Tibial nerve (tissue), 4 donors: ENCODE measurements around the gene ARID1B. TPM values are rescaled to one million over a fixed set of nuclear protein-coding genes. Genes with fewer than 3 reads are reported as not detected.

Experiments
- DNase-seq, 2 donors: peaks; one replicate each; pipeline ENCODE4 v3.0.0-alpha.2; 2019; ENCODE audit warnings: low spot score in 2 of 2
- H3K27ac ChIP-seq, 4 donors: fragments of 200-600 bp; sonication (generic) in 3 of 4; one replicate each; pipeline ENCODE4 v1.5.1; 2017 to 2019; ENCODE audit warnings: mild to moderate bottlenecking in 1 of 4
- H3K27me3 ChIP-seq, 2 donors: fragments of 200-600 bp; sonication (generic) in 1 of 2; one replicate each; pipeline versions ENCODE4 v1.5.1 to v1.6.0; 2017 to 2019
- H3K36me3 ChIP-seq, 3 donors: fragments of 200-600 bp; sonication (generic); one replicate each; pipeline ENCODE4 v1.5.1; 2018 to 2019
- H3K4me1 ChIP-seq, 4 donors: fragments of 200-600 bp; sonication (generic) in 3 of 4; one replicate each; pipeline ENCODE4 v1.5.1; 2017 to 2019
- H3K4me3 ChIP-seq, 4 donors: fragments of 200-600 bp; sonication (generic) in 3 of 4; one replicate each; pipeline ENCODE4 v1.5.1; 2017 to 2019; ENCODE audit warnings: mild to moderate bottlenecking in 1 of 4, moderate library complexity in 1 of 4
- H3K9me3 ChIP-seq, 4 donors: fragments of 200-600 bp; sonication (generic) in 3 of 4; one replicate each; pipeline ENCODE4 v1.5.1; 2017 to 2019
- EP300 ChIP-seq, 2 donors: sonication (generic); formaldehyde crosslinking; IDR thresholded peaks; one replicate each; pipeline ENCODE4 v1.6.1; 2017; ENCODE audit warnings: antibody characterized with exemption in 2 of 2, mild to moderate bottlenecking in 1 of 2
- POLR2A ChIP-seq, 2 donors: fragments of 450-650 bp; IDR thresholded peaks; one replicate each; pipeline ENCODE4 v1.6.1; 2017; ENCODE audit warnings: antibody characterized with exemption in 2 of 2, mild to moderate bottlenecking in 2 of 2, moderate library complexity in 2 of 2
- WGBS, 2 donors: methylation state at CpG; one replicate each; pipeline ENCODE4 v1.1.5; 2018; 5-methylcytosine and 5-hydroxymethylcytosine counted together
- total RNA-seq, 4 donors: library from RNA; depleted of rRNA; stranded (reverse); fragments of >200 nt; gene quantifications; one replicate each; pipeline ENCODE4 v1.1.0, GENCODE V29; 2016
- TF ChIP-seq, protein P1 (sequence below), 5 experiments: fragments of 200-600 bp in 3 of 5; fragments of 450-650 bp in 2 of 5; sonication (generic) in 3 of 5; IDR thresholded peaks; one replicate each; pipeline ENCODE4 v1.5.1; 2016 to 2019; ENCODE audit warnings: antibody characterized with exemption in 5 of 5, mild to moderate bottlenecking in 3 of 5, moderate library complexity in 2 of 5

Gene ARID1B
- total RNA-seq, 4 donors from 2014 or later: 91.5 to 123 (median 110) TPM

DNA sequence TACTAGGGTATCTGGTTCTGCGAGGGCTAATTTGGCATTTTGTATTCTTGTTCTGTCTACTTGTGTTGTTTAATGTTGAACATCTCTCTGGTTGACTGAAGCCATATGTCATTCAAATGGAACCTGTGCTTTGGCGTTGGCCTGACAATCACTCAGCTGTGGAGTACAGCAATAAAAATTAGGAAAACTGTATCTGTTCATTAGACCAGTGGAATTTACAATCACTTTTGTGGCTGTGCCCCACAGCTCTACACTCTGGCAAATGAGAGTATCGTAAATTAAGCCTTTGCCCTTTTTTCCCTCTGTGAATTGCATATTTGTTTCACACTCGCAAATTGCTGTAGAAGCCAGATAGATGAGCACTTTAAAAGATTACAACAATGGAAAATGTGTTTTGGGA is 102.0 kb downstream of the ARID1B start:
- TF ChIP-seq POLR2A (IDR thresholded peaks at IDR 0.05) (no peak), EP300 (IDR thresholded peaks at IDR 0.05) (no peak)
- TF ChIP-seq, protein P1, sequence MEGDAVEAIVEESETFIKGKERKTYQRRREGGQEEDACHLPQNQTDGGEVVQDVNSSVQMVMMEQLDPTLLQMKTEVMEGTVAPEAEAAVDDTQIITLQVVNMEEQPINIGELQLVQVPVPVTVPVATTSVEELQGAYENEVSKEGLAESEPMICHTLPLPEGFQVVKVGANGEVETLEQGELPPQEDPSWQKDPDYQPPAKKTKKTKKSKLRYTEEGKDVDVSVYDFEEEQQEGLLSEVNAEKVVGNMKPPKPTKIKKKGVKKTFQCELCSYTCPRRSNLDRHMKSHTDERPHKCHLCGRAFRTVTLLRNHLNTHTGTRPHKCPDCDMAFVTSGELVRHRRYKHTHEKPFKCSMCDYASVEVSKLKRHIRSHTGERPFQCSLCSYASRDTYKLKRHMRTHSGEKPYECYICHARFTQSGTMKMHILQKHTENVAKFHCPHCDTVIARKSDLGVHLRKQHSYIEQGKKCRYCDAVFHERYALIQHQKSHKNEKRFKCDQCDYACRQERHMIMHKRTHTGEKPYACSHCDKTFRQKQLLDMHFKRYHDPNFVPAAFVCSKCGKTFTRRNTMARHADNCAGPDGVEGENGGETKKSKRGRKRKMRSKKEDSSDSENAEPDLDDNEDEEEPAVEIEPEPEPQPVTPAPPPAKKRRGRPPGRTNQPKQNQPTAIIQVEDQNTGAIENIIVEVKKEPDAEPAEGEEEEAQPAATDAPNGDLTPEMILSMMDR (IDR thresholded peaks at IDR 0.05): no peak
- Histone ChIP-seq H3K4me1 (peaks cover 0 to 75% (median 16%) of the 10 kb centered on the region in 4 donors), H3K4me3 (no peak overlapping the region), H3K36me3 (no peaks in the 10 kb centered on the region), H3K9me3 (no peaks in the 10 kb centered on the region), H3K27ac (no peak overlapping the region), H3K27me3 (no peaks in the 10 kb centered on the region)
- 52 to 54% methylated on average over 4 of the region's 4 CpGs for WGBS, 2 donors
- DNase-seq: no peak

DNA sequence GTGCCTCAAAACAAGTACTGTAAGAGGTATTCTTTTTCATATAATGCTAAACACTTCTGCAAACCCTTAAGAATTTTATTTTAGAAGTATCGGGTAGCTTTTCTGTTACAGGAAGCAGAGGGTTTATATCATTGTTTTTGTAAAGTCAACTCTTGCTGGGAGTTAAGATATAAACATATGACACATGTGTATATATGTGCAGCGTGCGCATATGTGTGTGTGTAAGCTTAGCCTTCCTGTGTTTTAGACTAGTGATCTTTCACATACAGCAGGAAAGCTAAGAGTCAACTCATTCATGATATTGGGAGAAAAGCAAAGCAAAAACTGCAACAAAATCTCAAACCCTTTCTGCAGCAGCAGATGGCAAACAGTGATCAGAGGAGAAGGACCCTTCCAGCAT is 102.4 kb downstream of the ARID1B start:
- no peaks in the 10 kb centered on the region for H3K27me3 ChIP-seq
- TF ChIP-seq, protein P1 (IDR thresholded peaks at IDR 0.05): no peak
- TF ChIP-seq EP300 (IDR thresholded peaks at IDR 0.05): no peak
- no peak for TF ChIP-seq POLR2A (IDR thresholded peaks at IDR 0.05)
- 64% methylated on average over 3 of the region's 3 CpGs for WGBS, 2 donors
- no peak for DNase-seq
- H3K36me3 ChIP-seq: no peaks in the 10 kb centered on the region
- H3K27ac ChIP-seq: no peak overlapping the region
- H3K4me1 ChIP-seq: peaks cover 0 to 75% (median 16%) of the 10 kb centered on the region in 4 donors
- H3K4me3 ChIP-seq: no peak overlapping the region
- no peaks in the 10 kb centered on the region for H3K9me3 ChIP-seq

DNA sequence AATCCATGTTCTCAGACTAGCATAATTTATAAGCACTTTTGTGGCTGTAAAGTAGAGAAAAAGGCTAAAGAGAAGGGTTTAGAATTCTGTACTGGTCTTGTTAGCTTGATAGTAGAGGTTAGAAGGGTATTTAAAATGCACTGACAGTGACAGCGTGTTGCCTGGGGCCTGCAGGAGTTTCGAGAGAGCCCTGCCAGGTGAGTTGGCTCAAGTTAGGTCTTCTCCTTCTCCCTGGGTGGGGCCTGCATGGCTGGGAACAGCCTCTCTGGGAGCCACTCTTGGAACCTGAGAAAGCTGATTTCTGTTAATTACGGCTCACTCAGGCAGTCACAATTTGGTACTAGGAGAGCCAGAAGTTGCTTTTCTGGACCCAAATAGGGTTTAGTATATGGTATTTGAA is 103.7 kb downstream of the ARID1B start:
- no peak overlapping the region for H3K27ac ChIP-seq
- TF ChIP-seq POLR2A (IDR thresholded peaks at IDR 0.05) (no peak), EP300 (IDR thresholded peaks at IDR 0.05) (no peak)
- TF ChIP-seq, protein P1 (IDR thresholded peaks at IDR 0.05): no peak
- H3K4me3 ChIP-seq: no peak overlapping the region
- H3K9me3 ChIP-seq: no peaks in the 10 kb centered on the region
- DNase-seq: no peak
- peaks cover 0 to 64% (median 16%) of the 10 kb centered on the region in 4 donors for H3K4me1 ChIP-seq
- H3K27me3 ChIP-seq: no peaks in the 10 kb centered on the region
- 80 to 89% methylated on average over 3 of the region's 3 CpGs for WGBS, 2 donors
- H3K36me3 ChIP-seq: no peaks in the 10 kb centered on the region

DNA sequence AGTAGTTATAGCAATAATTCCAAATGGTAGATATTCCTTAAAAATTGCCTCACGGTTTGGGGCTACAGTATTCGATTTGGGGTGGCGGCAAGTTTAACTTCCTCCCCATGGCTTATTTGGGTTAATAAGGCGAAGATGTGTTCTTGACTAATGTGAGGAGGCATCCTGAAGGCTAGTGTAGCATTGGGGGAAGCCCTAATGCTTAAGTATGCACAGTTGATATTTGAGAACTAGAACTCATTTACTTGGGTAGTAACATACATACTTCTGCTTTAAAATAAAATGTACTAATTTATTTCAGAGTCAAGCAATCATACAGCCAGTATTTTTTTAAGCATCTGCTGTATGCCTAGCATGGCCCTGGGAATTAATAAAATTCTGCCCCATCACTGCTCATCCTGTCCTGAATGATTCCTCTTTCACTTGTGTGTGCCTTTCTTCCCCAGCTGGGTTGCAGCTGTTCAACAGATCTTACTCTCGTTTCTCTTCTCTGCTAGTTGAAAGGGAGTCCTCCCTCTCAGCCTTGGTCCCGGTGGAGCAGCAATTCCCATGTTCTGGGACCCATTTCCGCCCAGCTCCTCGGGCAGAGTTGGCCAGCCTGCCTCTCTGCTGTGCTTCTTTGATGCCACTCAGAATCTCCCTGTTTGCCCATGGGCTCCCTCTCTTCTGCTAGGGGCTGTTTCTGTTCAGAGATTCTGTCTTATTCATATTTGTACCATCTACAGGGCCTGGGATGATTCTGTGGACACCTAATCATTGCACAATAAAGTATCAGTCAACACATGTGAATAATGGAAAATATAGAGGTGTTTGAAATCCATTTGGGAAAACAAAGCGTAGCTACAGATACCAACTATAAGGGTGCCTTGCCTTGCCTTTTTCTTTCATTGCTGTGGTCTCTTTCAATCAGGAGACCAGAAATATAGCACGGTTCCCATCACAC is 104.8 kb downstream of the ARID1B start:
- no peak overlapping the region for H3K27ac ChIP-seq
- no peaks in the 10 kb centered on the region for H3K36me3 ChIP-seq
- DNase-seq: no peak
- H3K4me3 ChIP-seq: no peak overlapping the region
- H3K27me3 ChIP-seq: no peaks in the 10 kb centered on the region
- 84% methylated on average over 10 of the region's 10 CpGs for WGBS, 2 donors
- H3K9me3 ChIP-seq: no peaks in the 10 kb centered on the region
- H3K4me1 ChIP-seq: peaks cover 0 to 64% (median 20%) of the 10 kb centered on the region in 4 donors
- TF ChIP-seq, protein P1 (IDR thresholded peaks at IDR 0.05): no peak
- no peak for TF ChIP-seq POLR2A (IDR thresholded peaks at IDR 0.05)
- no peak for TF ChIP-seq EP300 (IDR thresholded peaks at IDR 0.05)
